HG02884 (cell line): Measurements from ENCODE around the gene RPP14.
A peak's percentile ranks its signal among the peaks of the same experiment; 100 is the strongest.

Experiments
- ATAC-seq: cut with Tn5 transposase; IDR thresholded peaks from one replicate; pipeline ENCODE4 v1.9.1; 2021; ENCODE audit warnings: mild to moderate bottlenecking, moderate library complexity; ENCODE audit not compliant: unreplicated experiment

Gene RPP14

GRCh38 chr3:58353722-58354553, 47.9 kb downstream of the RPP14 start:
- no peak for ATAC-seq

GRCh38 chr3:58355179-58355578, 49.1 kb downstream of the RPP14 start:
- peak; percentile 48 for ATAC-seq

- no peak for ATAC-seq
Observed at GRCh38 chr3:58356054-58356453, 50.0 kb downstream of the RPP14 start.

DNA sequence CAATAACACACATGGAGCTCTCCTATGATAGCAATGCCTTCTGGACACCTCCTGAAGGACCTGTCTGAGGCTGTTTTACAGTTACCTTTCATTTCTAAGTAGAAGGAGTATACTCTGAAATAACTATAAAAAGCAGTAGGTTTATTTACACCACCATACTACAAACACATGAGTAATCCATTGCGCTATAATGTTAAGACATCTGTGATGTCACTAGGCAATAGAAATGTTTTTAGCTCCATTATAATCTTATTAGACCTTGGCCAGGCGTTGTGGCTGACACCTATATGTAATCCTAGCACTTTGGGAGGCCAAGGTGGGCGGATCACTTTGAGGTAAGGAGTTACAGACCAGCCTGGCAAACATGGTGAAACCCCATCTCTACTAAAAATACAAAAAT, 51.4 kb downstream of the RPP14 start:
- ATAC-seq: no peak

GRCh38 chr3:58358092-58358491, 52.0 kb downstream of the RPP14 start:
- no peak for ATAC-seq

DNA sequence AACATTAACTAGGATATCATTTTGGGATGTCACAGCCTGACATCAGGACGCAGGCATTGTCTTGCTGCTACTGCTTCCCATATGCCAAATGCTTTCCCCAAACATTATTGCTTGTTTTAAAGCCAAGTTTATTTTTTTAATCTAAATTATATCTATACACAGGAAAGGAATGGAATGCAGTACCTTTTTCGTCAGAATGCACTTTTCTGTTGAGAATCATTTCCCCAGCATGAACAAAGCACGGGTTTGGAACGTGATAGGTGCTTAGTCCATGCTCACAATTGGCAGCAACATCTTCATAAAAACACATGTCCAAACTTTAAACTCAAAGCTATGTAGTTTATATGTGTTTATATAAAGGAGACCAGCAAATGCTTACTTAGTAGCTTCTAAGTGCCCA, 52.8 kb downstream of the RPP14 start:
- ATAC-seq: no peak

DNA sequence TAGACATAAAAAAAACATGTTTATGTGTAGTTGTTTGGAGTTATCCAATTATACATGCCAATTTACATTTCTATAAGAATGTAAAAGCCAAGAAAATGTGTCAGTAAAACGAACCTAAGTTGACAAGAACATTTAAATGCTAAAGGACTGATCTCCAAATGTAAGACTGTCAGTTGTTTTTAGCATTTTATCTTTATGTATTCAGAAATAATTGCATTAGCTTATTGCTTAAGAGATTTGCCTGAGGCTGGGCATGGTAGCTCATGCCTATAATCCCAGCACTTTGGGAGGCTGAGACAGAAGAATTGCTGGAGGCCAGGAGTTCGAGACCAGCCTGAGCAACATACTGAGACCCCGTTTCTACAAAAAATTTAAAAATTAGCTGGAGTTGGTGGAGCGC, 53.6 kb downstream of the RPP14 start:
- no peak for ATAC-seq

- no peak for ATAC-seq
Observed at GRCh38 chr3:58361866-58362265, 55.8 kb downstream of the RPP14 start.

DNA sequence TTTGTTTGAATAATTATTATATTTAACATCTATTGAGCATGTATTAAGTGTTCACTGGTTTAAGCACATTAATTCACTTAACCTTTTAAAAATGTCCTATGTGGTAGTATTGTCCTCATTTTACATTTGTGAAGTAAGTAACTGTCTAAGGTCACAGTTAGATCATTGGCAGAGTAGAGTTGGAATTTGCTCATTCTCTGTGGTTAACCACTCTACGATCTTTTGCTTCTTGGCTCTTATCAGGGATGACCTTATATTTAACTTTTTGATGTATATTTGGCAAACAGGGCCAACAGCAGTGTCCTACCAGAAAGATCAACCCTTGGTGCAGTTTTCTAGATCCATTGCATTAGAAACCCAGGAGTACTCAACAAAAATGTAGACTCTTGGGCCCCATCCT, 60.7 kb downstream of the RPP14 start:
- no peak for ATAC-seq

GRCh38 chr3:58369038-58369437, 63.0 kb downstream of the RPP14 start:
- no peak for ATAC-seq
